ENCODE data around the gene VPS4B. TPM values are rescaled to one million over a fixed set of nuclear protein-coding genes. Genes with fewer than 3 reads are reported as not detected.

The VPS4B gene
- total and polyA plus RNA-seq, 3 experiments from 2014 or later, result 60.8 to 74.5 (median 61.9) TPM

Other genes starting within 250 kb of the VPS4B start
- 10 to 100 TPM; 58.9 to 60.5 TPM for gene BCL2, start 102.7 kb downstream of the VPS4B start, total RNA-seq
- gene BCL2, start 102.7 kb downstream of the VPS4B start, polyA plus RNA-seq, result 29.8 TPM
- gene KDSR, start 55.3 kb downstream of the VPS4B start, total RNA-seq, result 10 to 100 TPM; 52.1 to 55.3 TPM
- gene KDSR, start 55.3 kb downstream of the VPS4B start, polyA plus RNA-seq, result 103 TPM
- not detected for gene SERPINB5, start 54.5 kb upstream of the VPS4B start, total RNA-seq
- gene SERPINB5, start 54.5 kb upstream of the VPS4B start, polyA plus RNA-seq, result not detected
- gene SERPINB12, start 119.9 kb upstream of the VPS4B start, total RNA-seq, result not detected
- gene SERPINB12, start 119.9 kb upstream of the VPS4B start, polyA plus RNA-seq, result not detected
- not detected for gene SERPINB13, start 164.9 kb upstream of the VPS4B start, total RNA-seq
- gene SERPINB13, start 164.9 kb upstream of the VPS4B start, polyA plus RNA-seq, result not detected
- not detected for gene SERPINB4, start 221.8 kb upstream of the VPS4B start, total RNA-seq
- gene SERPINB4, start 221.8 kb upstream of the VPS4B start, polyA plus RNA-seq, result not detected
- not detected for gene SERPINB3, start 239.4 kb upstream of the VPS4B start, total RNA-seq
- not detected for gene SERPINB3, start 239.4 kb upstream of the VPS4B start, polyA plus RNA-seq